ENCODE measurements around the gene AKT3.

GRCh38 chr1:243723458-243724043 is 126.5 kb downstream of the AKT3 start:
- TF ChIP-seq CTCF (conservative IDR thresholded peaks at IDR 0.05), result no peak
- TF ChIP-seq ZFX (IDR thresholded peaks at IDR 0.05), result no peak

Data from C4-2B (cell line).